AG04450 (cell line): ENCODE measurements around the gene TIMM23. TPM values are rescaled to one million over a fixed set of nuclear protein-coding genes. Genes with fewer than 3 reads are reported as not detected.
"Not testable (repeated sequence)": the region's sequence is repeated elsewhere in the genome, so short reads cannot be mapped to it uniquely, and the experiment has no call there.

Experiments
- CTCF ChIA-PET: fragments of 300-600, 350-600 bp; formaldehyde crosslinking; extraction: SDS; loops from one replicate; lab custom pipeline; 2022; ENCODE audit warnings: antibody characterized with exemption, inconsistent platforms; lab: Charles Lee
- POLR2A ChIA-PET: fragments of 350-600 bp; formaldehyde crosslinking; extraction: SDS; loops from one replicate; lab custom pipeline; 2021; ENCODE audit warnings: antibody characterized with exemption, inconsistent platforms; lab: Yijun Ruan, JAX
- DNase-seq: peaks from one replicate; pipeline ENCODE4 v3.0.0-alpha.2; 2011; ENCODE audit warnings: low read depth, low spot score
- H3K27ac ChIP-seq: one replicate; pipeline ENCODE4 v1.5.1; 2012; ENCODE audit warnings: low read depth, low read length, control low read depth
- H3K27me3 ChIP-seq: one replicate; pipeline ENCODE4 v1.6.0; 2012; ENCODE audit warnings: low read length; ENCODE audit not compliant: control insufficient read depth, insufficient read depth
- H3K4me3 ChIP-seq: 2 replicates; pipeline ENCODE4 v1.5.1; 2011; ENCODE audit warnings: mild to moderate bottlenecking, low read depth, low read length, control low read depth
- H3K9me3 ChIP-seq: 2 replicates; pipeline ENCODE4 v1.5.1; 2012; ENCODE audit warnings: low read length; ENCODE audit not compliant: control insufficient read depth, insufficient read depth
- CTCF ChIP-seq: IDR thresholded peaks from 2 replicates; pipeline ENCODE4 v1.5.1; 2011; ENCODE audit warnings: low read depth, low read length, control low read depth, inconsistent platforms
- polyA plus RNA-seq: library from polyadenylated mRNA; depleted of rRNA; stranded (reverse); fragments of >200 nt; gene quantifications from 2 replicates; pipeline ENCODE4 v1.2.3, GENCODE V29; 2011

TIMM23 gene
- polyA plus RNA-seq, 1 experiment, result 137 TPM

- peaks cover 6% of the 10 kb centered on the region for H3K27me3 ChIP-seq
- H3K27ac ChIP-seq, result no peak within 1 kb of the TSS
- ChIA-PET CTCF (no interaction called here), POLR2A (no interaction called here)
- no peak for TF ChIP-seq CTCF
- no peaks in the 10 kb centered on the region for H3K9me3 ChIP-seq
- no peak for DNase-seq
- H3K4me3 ChIP-seq, result no peak within 1 kb of the TSS
These were observed 74.0 kb downstream of the TIMM23 start, which contains the start of gene MSMB for GRCh38 chr10:46046261-46046660. MSMB (minus strand) TSS chr10:46046269; CDS start chr10:46046237, 32 bp downstream.

GRCh38 chr10:46048152-46048551 is 75.9 kb downstream of the TIMM23 start:
- no peak for TF ChIP-seq CTCF
- H3K9me3 ChIP-seq, result no peaks in the 10 kb centered on the region
- no peak overlapping the region for H3K27ac ChIP-seq
- DNase-seq, result no peak
- peaks cover 6% of the 10 kb centered on the region for H3K27me3 ChIP-seq
- ChIA-PET POLR2A (no interaction called here), CTCF (no interaction called here)
- H3K4me3 ChIP-seq, result no peak overlapping the region

- H3K9me3 ChIP-seq, DNase-seq, H3K27ac ChIP-seq, POLR2A ChIA-PET, H3K27me3 ChIP-seq, H3K4me3 ChIP-seq, CTCF ChIA-PET: not testable (repeated sequence)
These were observed 77.2 kb downstream of the TIMM23 start for GRCh38 chr10:46049497-46049831.

GRCh38 chr10:46050941-46051623 is 78.8 kb downstream of the TIMM23 start:
- no peak for TF ChIP-seq CTCF
- Histone ChIP-seq H3K9me3 (no peaks in the 10 kb centered on the region), H3K27me3 (peaks cover 3% of the 10 kb centered on the region), H3K4me3 (no peak overlapping the region), H3K27ac (no peak overlapping the region)
- DNase-seq, result no peak
- ChIA-PET POLR2A (no interaction called here), CTCF (interaction anchor here (0.5 kb wide), 1 partner anchor 150 kb away, joined by 4 read pairs; no protein-coding TSS in a partner anchor)

- CTCF ChIA-PET, result no interaction called here
- Histone ChIP-seq H3K27ac (no peak overlapping the region), H3K9me3 (no peaks in the 10 kb centered on the region), H3K27me3 (no peaks in the 10 kb centered on the region), H3K4me3 (no peak overlapping the region)
- no peak for TF ChIP-seq CTCF
- no peak for DNase-seq
- POLR2A ChIA-PET, result no interaction called here
These were observed 79.9 kb downstream of the TIMM23 start for GRCh38 chr10:46052057-46052790.
